ENCODE measurements around the gene C1orf52. TPM values are rescaled to one million over a fixed set of nuclear protein-coding genes. Genes with fewer than 3 reads are reported as not detected.

C1orf52 gene
- total and polyA plus RNA-seq, 9 of the 15 experiments (the other 6 are each of a cell fraction or from before 2014, with no cell fraction given) = 17.0 to 38.5 (median 33.0) TPM

DNA sequence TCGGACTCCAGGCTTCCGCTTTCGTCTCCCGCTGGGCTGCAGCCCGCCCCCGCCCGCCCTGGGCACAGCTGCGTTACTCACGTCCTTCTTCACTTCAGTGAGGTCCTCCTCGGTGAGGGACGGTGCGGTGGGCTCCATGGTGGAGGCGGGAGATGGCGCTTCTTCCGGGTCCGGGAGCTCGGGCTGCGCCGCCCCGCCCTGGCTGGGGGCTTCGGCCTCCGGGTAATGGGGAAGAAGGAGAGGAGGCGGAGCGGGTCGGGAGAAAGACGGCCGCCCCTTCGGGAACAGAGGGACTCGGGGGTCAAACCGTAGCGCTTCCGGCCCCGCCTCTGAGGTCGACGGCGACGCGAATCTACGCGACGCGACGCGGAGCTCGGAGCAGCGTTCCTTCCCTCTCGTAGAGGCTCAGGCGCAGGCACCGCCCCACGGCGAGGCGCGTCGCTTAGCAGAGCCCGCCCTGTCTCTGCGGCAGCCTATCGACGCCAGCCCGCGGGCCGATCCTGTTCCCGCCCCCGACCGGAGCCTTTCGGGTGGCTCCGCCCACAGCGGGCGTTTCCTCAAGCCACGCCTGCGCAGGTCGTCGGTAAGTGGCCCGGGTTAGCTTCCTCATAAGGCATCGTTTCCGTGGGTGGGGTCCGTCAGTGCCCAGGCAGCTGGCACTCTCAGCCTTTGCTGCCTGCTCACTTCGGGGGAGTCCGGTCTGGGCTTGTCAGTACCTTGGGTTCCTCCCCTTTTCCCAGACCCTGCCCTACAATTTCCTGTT, 16.9 kb upstream of the C1orf52 start, which contains the start of gene BCL10 (continued):
- TF ChIP-seq, protein P1, sequence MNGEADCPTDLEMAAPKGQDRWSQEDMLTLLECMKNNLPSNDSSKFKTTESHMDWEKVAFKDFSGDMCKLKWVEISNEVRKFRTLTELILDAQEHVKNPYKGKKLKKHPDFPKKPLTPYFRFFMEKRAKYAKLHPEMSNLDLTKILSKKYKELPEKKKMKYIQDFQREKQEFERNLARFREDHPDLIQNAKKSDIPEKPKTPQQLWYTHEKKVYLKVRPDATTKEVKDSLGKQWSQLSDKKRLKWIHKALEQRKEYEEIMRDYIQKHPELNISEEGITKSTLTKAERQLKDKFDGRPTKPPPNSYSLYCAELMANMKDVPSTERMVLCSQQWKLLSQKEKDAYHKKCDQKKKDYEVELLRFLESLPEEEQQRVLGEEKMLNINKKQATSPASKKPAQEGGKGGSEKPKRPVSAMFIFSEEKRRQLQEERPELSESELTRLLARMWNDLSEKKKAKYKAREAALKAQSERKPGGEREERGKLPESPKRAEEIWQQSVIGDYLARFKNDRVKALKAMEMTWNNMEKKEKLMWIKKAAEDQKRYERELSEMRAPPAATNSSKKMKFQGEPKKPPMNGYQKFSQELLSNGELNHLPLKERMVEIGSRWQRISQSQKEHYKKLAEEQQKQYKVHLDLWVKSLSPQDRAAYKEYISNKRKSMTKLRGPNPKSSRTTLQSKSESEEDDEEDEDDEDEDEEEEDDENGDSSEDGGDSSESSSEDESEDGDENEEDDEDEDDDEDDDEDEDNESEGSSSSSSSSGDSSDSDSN (IDR thresholded peaks at IDR 0.05; ENCODE audit: borderline replicate concordance in 1 of 2, low read depth in 2 of 2, low read length in 2 of 2) = no peak
- TF ChIP-seq, protein P2, sequence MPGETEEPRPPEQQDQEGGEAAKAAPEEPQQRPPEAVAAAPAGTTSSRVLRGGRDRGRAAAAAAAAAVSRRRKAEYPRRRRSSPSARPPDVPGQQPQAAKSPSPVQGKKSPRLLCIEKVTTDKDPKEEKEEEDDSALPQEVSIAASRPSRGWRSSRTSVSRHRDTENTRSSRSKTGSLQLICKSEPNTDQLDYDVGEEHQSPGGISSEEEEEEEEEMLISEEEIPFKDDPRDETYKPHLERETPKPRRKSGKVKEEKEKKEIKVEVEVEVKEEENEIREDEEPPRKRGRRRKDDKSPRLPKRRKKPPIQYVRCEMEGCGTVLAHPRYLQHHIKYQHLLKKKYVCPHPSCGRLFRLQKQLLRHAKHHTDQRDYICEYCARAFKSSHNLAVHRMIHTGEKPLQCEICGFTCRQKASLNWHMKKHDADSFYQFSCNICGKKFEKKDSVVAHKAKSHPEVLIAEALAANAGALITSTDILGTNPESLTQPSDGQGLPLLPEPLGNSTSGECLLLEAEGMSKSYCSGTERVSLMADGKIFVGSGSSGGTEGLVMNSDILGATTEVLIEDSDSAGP (CRISPR knock-in tag; IDR thresholded peaks at IDR 0.05) = no peak
- TF ChIP-seq JUND (IDR thresholded peaks at IDR 0.05; ENCODE audit: borderline replicate concordance, low read depth, low read length) (no peak), JUND (tag; IDR thresholded peaks at IDR 0.05; ENCODE audit: borderline replicate concordance, low read depth, low read length) (0 out of 3 replicates have a peak, but pooled peaks have one; percentile 22), BCL6 (CRISPR knock-in tag; IDR thresholded peaks at IDR 0.05) (no peak), PPARD (CRISPR knock-in tag; IDR thresholded peaks at IDR 0.05) (no peak), SRSF9 (IDR thresholded peaks at IDR 0.05; ENCODE audit: borderline replicate concordance, low read depth, low read length) (no peak), NEUROD1 (IDR thresholded peaks at IDR 0.05; ENCODE audit: borderline replicate concordance, low read depth, low read length, partially characterized antibody) (no peak)
- TF ChIP-seq, protein P3, sequence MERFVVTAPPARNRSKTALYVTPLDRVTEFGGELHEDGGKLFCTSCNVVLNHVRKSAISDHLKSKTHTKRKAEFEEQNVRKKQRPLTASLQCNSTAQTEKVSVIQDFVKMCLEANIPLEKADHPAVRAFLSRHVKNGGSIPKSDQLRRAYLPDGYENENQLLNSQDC (CRISPR knock-in tag; IDR thresholded peaks at IDR 0.05) = no peak
- TF ChIP-seq, protein P4, sequence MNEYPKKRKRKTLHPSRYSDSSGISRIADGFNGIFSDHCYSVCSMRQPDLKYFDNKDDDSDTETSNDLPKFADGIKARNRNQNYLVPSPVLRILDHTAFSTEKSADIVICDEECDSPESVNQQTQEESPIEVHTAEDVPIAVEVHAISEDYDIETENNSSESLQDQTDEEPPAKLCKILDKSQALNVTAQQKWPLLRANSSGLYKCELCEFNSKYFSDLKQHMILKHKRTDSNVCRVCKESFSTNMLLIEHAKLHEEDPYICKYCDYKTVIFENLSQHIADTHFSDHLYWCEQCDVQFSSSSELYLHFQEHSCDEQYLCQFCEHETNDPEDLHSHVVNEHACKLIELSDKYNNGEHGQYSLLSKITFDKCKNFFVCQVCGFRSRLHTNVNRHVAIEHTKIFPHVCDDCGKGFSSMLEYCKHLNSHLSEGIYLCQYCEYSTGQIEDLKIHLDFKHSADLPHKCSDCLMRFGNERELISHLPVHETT (CRISPR knock-in tag; conservative IDR thresholded peaks at IDR 0.05 in 1 of 2, IDR thresholded peaks at IDR 0.05 in 1 of 2) = peak in 1 of 2 experiments; percentile 80; a peak in 2 of 4 replicates
- TF ChIP-seq, protein P5, sequence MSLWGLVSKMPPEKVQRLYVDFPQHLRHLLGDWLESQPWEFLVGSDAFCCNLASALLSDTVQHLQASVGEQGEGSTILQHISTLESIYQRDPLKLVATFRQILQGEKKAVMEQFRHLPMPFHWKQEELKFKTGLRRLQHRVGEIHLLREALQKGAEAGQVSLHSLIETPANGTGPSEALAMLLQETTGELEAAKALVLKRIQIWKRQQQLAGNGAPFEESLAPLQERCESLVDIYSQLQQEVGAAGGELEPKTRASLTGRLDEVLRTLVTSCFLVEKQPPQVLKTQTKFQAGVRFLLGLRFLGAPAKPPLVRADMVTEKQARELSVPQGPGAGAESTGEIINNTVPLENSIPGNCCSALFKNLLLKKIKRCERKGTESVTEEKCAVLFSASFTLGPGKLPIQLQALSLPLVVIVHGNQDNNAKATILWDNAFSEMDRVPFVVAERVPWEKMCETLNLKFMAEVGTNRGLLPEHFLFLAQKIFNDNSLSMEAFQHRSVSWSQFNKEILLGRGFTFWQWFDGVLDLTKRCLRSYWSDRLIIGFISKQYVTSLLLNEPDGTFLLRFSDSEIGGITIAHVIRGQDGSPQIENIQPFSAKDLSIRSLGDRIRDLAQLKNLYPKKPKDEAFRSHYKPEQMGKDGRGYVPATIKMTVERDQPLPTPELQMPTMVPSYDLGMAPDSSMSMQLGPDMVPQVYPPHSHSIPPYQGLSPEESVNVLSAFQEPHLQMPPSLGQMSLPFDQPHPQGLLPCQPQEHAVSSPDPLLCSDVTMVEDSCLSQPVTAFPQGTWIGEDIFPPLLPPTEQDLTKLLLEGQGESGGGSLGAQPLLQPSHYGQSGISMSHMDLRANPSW (CRISPR knock-in tag; IDR thresholded peaks at IDR 0.05) = 0 out of 2 replicates have a peak, but pooled peaks have one; percentile 53
- TF ChIP-seq, protein P6, sequence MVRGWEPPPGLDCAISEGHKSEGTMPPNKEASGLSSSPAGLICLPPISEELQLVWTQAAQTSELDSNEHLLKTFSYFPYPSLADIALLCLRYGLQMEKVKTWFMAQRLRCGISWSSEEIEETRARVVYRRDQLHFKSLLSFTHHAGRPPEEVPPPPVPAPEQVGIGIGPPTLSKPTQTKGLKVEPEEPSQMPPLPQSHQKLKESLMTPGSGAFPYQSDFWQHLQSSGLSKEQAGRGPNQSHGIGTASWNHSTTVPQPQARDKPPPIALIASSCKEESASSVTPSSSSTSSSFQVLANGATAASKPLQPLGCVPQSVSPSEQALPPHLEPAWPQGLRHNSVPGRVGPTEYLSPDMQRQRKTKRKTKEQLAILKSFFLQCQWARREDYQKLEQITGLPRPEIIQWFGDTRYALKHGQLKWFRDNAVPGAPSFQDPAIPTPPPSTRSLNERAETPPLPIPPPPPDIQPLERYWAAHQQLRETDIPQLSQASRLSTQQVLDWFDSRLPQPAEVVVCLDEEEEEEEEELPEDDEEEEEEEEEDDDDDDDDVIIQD (CRISPR knock-in tag; IDR thresholded peaks at IDR 0.05) = no peak
